ENCODE results near the gene SLC25A15. TPM values are rescaled to one million over a fixed set of nuclear protein-coding genes. Genes with fewer than 3 reads are reported as not detected.
"Not testable (repeated sequence)": the region's sequence is repeated elsewhere in the genome, so short reads cannot be mapped to it uniquely, and the experiment has no call there.

The SLC25A15 gene
- total RNA-seq, 1 donor from 2014 or later, result 8.3 TPM

DNA sequence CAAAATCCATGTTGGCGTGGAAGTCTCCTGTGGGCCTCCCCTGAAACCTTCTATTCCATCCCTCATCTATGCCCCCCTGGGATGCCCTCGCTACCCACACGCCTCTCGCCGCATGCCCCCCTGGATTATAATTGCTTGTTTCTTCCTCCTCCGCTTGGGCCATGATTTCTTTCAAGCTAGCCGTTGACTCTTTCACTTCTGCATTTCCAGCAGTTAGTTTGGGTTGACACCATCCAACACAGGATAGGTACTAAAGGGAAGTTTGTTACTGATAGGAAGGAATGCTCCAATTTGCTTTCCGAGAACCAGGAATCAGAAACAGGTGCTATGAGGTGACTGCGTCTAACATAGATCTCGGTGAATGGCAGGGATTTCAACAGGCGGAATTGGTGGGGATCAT, 7.7 kb upstream of the SLC25A15 start:
- H3K9me3 Mint-ChIP-seq (ENCODE audit: unreplicated experiment), result no peaks in the 10 kb centered on the region
- no peak overlapping the region for H3K4me3 Mint-ChIP-seq (ENCODE audit: unreplicated experiment)
- H3K36me3 Mint-ChIP-seq (ENCODE audit: unreplicated experiment), result no peaks in the 10 kb centered on the region
- TF ChIP-seq CTCF (IDR thresholded peaks at IDR 0.05), result no peak
- H3K27ac Mint-ChIP-seq (ENCODE audit: unreplicated experiment), result no peak overlapping the region
- DNase-seq (ENCODE audit: extremely low spot score, unreplicated experiment), result no peak
- H3K27me3 Mint-ChIP-seq (ENCODE audit: unreplicated experiment), result no peaks in the 10 kb centered on the region
- peaks cover 7% of the 10 kb centered on the region for H3K4me1 Mint-ChIP-seq (ENCODE audit: unreplicated experiment)

DNA sequence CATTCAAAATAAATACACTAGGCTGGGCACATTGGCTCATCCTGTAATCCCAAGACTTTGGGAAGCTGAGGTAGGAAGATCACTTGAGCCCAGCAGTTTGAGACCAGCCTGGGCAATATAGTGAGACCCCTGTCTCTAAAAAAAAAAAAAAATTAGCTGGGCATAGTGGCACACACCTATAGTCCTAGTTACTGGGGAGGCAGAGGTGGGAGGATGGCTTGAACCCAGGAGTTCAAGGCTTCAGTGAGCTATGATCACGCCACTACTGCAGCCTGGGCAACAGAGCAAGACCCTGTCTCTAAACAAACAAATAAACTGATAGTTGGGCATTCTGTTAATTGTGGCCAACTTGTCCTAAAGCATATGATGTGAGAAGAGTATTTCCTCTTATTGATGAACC, 6.4 kb upstream of the SLC25A15 start:
- H3K4me3 Mint-ChIP-seq (ENCODE audit: unreplicated experiment); H3K4me1 Mint-ChIP-seq (ENCODE audit: unreplicated experiment); DNase-seq (ENCODE audit: extremely low spot score, unreplicated experiment); H3K27ac Mint-ChIP-seq (ENCODE audit: unreplicated experiment); H3K36me3 Mint-ChIP-seq (ENCODE audit: unreplicated experiment); H3K27me3 Mint-ChIP-seq (ENCODE audit: unreplicated experiment); H3K9me3 Mint-ChIP-seq (ENCODE audit: unreplicated experiment): not testable (repeated sequence)

DNA sequence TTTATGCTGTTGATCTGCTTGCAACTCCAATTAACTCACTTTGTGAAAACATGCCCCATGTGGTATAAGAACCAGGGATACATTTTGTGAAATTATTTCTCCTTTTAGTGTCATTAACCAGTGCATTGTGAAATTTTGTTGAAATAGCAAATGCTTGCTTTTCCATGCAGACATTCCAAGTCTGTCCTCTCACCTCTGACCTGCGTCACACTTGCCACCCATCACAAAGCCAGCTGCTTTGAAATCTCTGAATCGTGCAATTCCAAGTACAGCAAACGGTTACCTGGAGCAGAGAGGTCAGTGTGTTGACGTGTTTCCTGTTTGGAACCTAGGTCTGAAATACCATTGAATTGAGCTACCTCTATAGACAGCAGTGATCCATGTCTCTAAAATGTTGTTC, 4.9 kb upstream of the SLC25A15 start:
- Mint-ChIP-seq H3K27ac (ENCODE audit: unreplicated experiment) (no peak overlapping the region), H3K4me3 (ENCODE audit: unreplicated experiment) (no peak overlapping the region), H3K27me3 (ENCODE audit: unreplicated experiment) (no peaks in the 10 kb centered on the region), H3K36me3 (ENCODE audit: unreplicated experiment) (no peaks in the 10 kb centered on the region), H3K9me3 (ENCODE audit: unreplicated experiment) (no peaks in the 10 kb centered on the region), H3K4me1 (ENCODE audit: unreplicated experiment) (no peaks in the 10 kb centered on the region)
- DNase-seq (ENCODE audit: extremely low spot score, unreplicated experiment), result no peak
- TF ChIP-seq CTCF (IDR thresholded peaks at IDR 0.05), result no peak

DNA sequence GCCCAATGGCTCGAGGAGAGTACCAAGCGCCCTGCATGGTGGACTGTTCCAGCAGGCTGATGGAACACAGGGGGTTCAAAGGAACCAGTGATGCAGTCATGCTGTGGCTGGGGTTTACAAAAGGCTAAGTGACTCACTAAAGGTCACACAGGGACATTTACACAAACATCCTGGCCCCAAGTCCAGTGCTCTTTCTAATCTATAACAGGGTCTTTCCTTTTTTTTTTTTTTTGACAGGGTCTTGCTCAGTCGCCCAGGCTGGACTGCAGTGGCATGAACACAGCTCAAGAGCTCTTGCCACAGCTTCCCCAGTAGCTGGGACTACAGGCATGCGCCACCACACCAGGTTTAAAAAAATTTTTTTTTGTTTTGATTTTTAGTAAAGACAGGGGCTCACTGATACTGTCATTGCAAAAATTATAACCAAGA, 2.8 kb upstream of the SLC25A15 start:
- H3K4me1 Mint-ChIP-seq (ENCODE audit: unreplicated experiment), result peaks cover 9% of the 10 kb centered on the region
- no peak for TF ChIP-seq CTCF (IDR thresholded peaks at IDR 0.05)

GRCh38 chr13:40787062-40787461, 2.3 kb upstream of the SLC25A15 start:
- no peak for DNase-seq (ENCODE audit: extremely low spot score, unreplicated experiment)
- Mint-ChIP-seq H3K4me1 (ENCODE audit: unreplicated experiment) (peaks cover 9% of the 10 kb centered on the region), H3K27me3 (ENCODE audit: unreplicated experiment) (no peaks in the 10 kb centered on the region), H3K27ac (ENCODE audit: unreplicated experiment) (no peak overlapping the region), H3K36me3 (ENCODE audit: unreplicated experiment) (no peaks in the 10 kb centered on the region), H3K9me3 (ENCODE audit: unreplicated experiment) (no peaks in the 10 kb centered on the region), H3K4me3 (ENCODE audit: unreplicated experiment) (no peak overlapping the region)
- no peak for TF ChIP-seq CTCF (IDR thresholded peaks at IDR 0.05)

More for the DNA sequence above, 2.8 kb upstream of the SLC25A15 start:
- H3K27ac Mint-ChIP-seq (ENCODE audit: unreplicated experiment), result no peak overlapping the region
- no peak for DNase-seq (ENCODE audit: extremely low spot score, unreplicated experiment)
- no peaks in the 10 kb centered on the region for H3K27me3 Mint-ChIP-seq (ENCODE audit: unreplicated experiment)
- no peaks in the 10 kb centered on the region for H3K9me3 Mint-ChIP-seq (ENCODE audit: unreplicated experiment)
- no peaks in the 10 kb centered on the region for H3K36me3 Mint-ChIP-seq (ENCODE audit: unreplicated experiment)
- no peak overlapping the region for H3K4me3 Mint-ChIP-seq (ENCODE audit: unreplicated experiment)

GRCh38 chr13:40788540-40789274, 704 bp upstream of the SLC25A15 start:
- H3K9me3 Mint-ChIP-seq (ENCODE audit: unreplicated experiment); H3K27me3 Mint-ChIP-seq (ENCODE audit: unreplicated experiment); H3K4me1 Mint-ChIP-seq (ENCODE audit: unreplicated experiment); DNase-seq (ENCODE audit: extremely low spot score, unreplicated experiment); H3K36me3 Mint-ChIP-seq (ENCODE audit: unreplicated experiment): not testable (repeated sequence)
- Mint-ChIP-seq H3K4me3 (ENCODE audit: unreplicated experiment) (peak overlapping the region; percentile 53), H3K27ac (ENCODE audit: unreplicated experiment) (peak overlapping the region; percentile 47)

All from osteocyte (in vitro differentiated cells).